IgD-negative memory B cell (primary cell): ENCODE results near the gene KRT79. TPM values are rescaled to one million over a fixed set of nuclear protein-coding genes. Genes with fewer than 3 reads are reported as not detected.

ENCODE experiments used
- H3K27ac Mint-ChIP-seq, 3 donors: one replicate each; pipeline ENCODE4 v1.8.0; 2020 to 2022; ENCODE audit warnings: mild to moderate bottlenecking in 3 of 3, mixed read lengths in 3 of 3, moderate library complexity in 1 of 3
- H3K27me3 Mint-ChIP-seq: one replicate; pipeline ENCODE4 v1.8.0; 2021; ENCODE audit warnings: mixed read lengths
- H3K36me3 Mint-ChIP-seq: one replicate; pipeline ENCODE4 v1.8.0; 2020; ENCODE audit warnings: mild to moderate bottlenecking, mixed read lengths
- H3K4me1 Mint-ChIP-seq, 3 donors: one replicate each; pipeline ENCODE4 v1.8.0; 2020 to 2022; ENCODE audit warnings: mixed read lengths in 3 of 3, mild to moderate bottlenecking in 1 of 3
- H3K4me3 Mint-ChIP-seq, 4 donors: one replicate each; pipeline ENCODE4 v1.8.0; 2020 to 2022; ENCODE audit warnings: mild to moderate bottlenecking in 4 of 4, mixed read lengths in 4 of 4, moderate library complexity in 3 of 4
- H3K9me3 Mint-ChIP-seq, 3 donors: one replicate each; pipeline ENCODE4 v1.8.0; 2020 to 2021; ENCODE audit warnings: mixed read lengths in 3 of 3, mild to moderate bottlenecking in 1 of 3
- polyA plus RNA-seq: library from polyadenylated mRNA; unstranded; fragments of 300-500 nt; fragmentation: Illumina TruSeq; gene quantifications from one replicate; pipeline ENCODE4 v1.2.3, GENCODE V29; 2021

Gene KRT79
- polyA plus RNA-seq, 1 donor from 2014 or later, result not detected

- H3K9me3 Mint-ChIP-seq, result no peaks in the 10 kb centered on the region
- H3K4me3 Mint-ChIP-seq, result no peak overlapping the region
- no peak overlapping the region for H3K27ac Mint-ChIP-seq
- H3K36me3 Mint-ChIP-seq, result peaks cover 7% of the 10 kb centered on the region
- H3K4me1 Mint-ChIP-seq, result peaks cover 0 to 2% (median 0%) of the 10 kb centered on the region in 3 donors
- peaks cover 11% of the 10 kb centered on the region for H3K27me3 Mint-ChIP-seq
Observed at GRCh38 chr12:52813203-52813819, 20.8 kb downstream of the KRT79 start.

GRCh38 chr12:52812749-52813148 lies 21.4 kb downstream of the KRT79 start:
- H3K4me1 Mint-ChIP-seq, result peaks cover 0 to 2% (median 0%) of the 10 kb centered on the region in 3 donors
- no peaks in the 10 kb centered on the region for H3K9me3 Mint-ChIP-seq
- H3K27me3 Mint-ChIP-seq, result peaks cover 8% of the 10 kb centered on the region
- H3K36me3 Mint-ChIP-seq, result peaks cover 7% of the 10 kb centered on the region
- no peak overlapping the region for H3K27ac Mint-ChIP-seq
- no peak overlapping the region for H3K4me3 Mint-ChIP-seq

DNA sequence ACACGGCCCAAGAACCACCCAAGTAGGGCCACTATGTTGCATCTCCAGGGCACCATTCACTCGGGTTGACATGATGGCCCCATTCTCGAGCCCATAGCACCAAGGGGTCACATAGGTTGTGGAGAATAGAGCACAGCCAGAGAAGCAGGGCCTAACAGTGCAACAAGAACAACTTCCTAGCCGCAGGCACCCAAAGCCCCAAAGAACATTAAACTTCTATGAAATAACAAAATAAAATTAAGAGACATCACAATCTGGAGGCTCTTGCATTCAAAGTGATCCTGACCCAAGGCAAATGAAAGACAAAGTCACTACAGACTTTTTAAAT lies 22.1 kb downstream of the KRT79 start:
- Mint-ChIP-seq H3K4me1 (peaks cover 0 to 2% (median 0%) of the 10 kb centered on the region in 3 donors), H3K27ac (no peak overlapping the region), H3K36me3 (peaks cover 7% of the 10 kb centered on the region), H3K9me3 (no peaks in the 10 kb centered on the region), H3K27me3 (peaks cover 3% of the 10 kb centered on the region), H3K4me3 (no peak overlapping the region)

DNA sequence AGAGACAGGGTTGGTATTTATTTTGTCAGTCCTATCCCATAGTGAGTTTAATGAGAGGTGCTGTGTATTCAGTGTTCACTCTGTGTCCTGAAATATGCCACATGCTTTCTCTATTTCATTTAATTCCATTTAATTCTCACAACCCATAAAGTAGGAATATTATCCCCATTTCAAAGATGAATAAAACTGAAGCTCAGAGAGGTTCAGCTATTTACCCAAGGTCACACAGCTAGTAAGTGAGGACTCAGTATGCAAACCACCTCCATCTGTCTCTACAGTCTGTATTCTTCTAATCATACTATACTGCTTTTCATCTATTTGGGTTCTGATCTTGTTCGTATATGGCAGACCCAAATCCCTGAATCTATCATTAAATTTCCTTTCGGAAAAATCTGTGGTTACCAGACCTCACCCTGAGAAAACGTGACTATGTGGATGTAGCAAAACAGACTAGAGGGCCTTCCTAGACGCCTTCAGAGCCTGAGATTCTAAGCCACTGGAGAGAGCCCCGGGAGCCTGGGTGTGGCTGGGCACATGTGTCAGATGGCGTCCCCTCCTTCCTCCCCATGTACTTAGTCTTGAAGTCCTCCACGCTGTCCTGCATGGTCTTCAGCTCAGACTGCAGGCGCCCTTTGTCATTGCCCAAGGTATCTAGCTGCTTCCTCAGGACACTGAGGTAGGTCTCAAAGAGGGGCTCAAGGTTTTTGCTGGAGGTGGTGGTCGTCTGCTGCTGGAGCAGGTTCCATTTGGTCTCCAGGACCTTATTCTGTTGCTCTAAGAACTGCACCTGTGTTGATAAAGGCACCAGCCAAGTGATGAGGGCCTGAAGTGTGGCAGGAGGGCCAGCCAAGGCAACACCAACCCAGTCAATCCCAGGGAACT lies 22.7 kb downstream of the KRT79 start:
- no peak overlapping the region for H3K4me3 Mint-ChIP-seq
- peaks cover 3% of the 10 kb centered on the region for H3K27me3 Mint-ChIP-seq
- no peak overlapping the region for H3K27ac Mint-ChIP-seq
- peaks cover 0 to 2% (median 0%) of the 10 kb centered on the region in 3 donors for H3K4me1 Mint-ChIP-seq
- H3K9me3 Mint-ChIP-seq, result no peaks in the 10 kb centered on the region
- H3K36me3 Mint-ChIP-seq, result peaks cover 7% of the 10 kb centered on the region

DNA sequence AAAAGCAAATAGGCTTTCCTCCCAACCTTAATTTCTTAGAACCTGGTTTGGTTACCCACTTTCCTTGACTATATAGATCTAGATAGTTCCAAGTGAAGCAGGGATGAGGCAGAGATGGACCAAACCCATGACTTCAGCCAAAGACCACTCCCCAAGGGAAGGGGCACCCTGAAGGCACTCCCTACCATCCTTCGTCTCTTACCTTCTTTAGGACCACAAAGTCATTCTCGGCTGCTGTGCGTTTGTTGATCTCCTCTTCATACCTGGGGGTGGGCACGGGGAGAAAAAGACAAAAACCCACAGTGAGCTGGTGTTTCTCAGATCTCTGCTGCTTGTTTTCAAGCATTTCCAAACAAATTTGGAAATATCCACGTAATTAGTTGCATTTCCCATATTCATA lies 23.6 kb downstream of the KRT79 start:
- no peaks in the 10 kb centered on the region for H3K9me3 Mint-ChIP-seq
- peaks cover 6% of the 10 kb centered on the region for H3K36me3 Mint-ChIP-seq
- H3K27ac Mint-ChIP-seq, result no peak overlapping the region
- H3K27me3 Mint-ChIP-seq, result peaks cover 3% of the 10 kb centered on the region
- no peak overlapping the region for H3K4me3 Mint-ChIP-seq
- H3K4me1 Mint-ChIP-seq, result peaks cover 0 to 2% (median 0%) of the 10 kb centered on the region in 3 donors

DNA sequence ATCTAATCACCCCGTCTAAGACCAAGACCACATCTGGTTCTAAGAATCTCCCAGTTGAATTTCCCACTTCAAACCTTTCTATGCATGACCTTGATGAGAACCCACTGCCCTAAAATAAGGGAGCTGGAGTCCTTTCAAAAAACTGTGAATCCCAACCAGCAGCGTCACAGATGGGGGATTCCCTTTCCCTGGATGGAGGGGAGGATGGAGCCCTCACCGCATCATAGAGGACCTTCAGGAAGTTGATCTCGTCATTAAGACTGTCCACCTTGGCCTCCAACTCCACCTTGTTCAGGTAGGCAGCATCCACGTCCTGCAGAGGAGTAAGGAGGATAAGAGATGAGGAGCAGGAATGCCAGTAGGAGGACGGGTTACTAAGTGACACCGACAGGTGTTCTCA lies 24.9 kb downstream of the KRT79 start:
- Mint-ChIP-seq H3K4me1 (peaks cover 0 to 2% (median 0%) of the 10 kb centered on the region in 3 donors), H3K27me3 (peaks cover 3% of the 10 kb centered on the region), H3K36me3 (peaks cover under 1% of the 10 kb centered on the region), H3K27ac (peak overlapping the region in 1 of 3 donors; percentile 88), H3K9me3 (no peaks in the 10 kb centered on the region), H3K4me3 (no peak overlapping the region)

DNA sequence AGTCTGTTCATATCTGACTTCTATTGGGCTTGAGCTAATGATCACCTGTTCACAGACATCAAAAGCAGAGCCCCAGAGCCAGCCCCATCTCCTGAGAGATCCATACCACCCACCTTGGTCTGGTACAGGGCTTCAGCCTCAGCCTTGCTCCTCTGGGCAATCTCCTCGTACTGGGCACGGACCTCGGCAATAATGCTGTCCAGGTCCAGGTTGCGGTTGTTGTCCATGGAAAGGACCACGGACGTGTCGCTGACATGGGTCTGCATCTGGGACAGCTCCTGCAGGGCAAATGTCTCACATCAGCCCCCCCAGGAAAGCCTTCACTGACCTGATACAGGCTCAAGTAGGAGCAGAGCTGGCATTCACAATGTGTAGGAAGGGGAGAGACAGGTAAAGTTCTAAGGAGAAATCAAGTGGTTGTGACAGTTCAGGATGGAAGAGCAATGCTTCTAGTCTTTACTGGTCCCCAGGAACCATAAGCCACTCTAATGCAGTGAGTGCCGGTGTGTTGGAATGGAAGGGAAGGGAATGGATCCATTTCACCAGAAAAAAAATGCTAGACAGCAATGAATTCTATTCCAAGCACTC lies 25.4 kb downstream of the KRT79 start:
- peaks cover 5% of the 10 kb centered on the region for H3K27me3 Mint-ChIP-seq
- peak overlapping the region in 1 of 3 donors; percentile 88 for H3K27ac Mint-ChIP-seq
- H3K4me3 Mint-ChIP-seq, result no peak overlapping the region
- H3K9me3 Mint-ChIP-seq, result no peaks in the 10 kb centered on the region
- H3K36me3 Mint-ChIP-seq, result no peaks in the 10 kb centered on the region
- peaks cover 0 to 2% (median 0%) of the 10 kb centered on the region in 3 donors for H3K4me1 Mint-ChIP-seq

- H3K4me3 Mint-ChIP-seq, result no peak overlapping the region
- peaks cover 6% of the 10 kb centered on the region for H3K27me3 Mint-ChIP-seq
- H3K4me1 Mint-ChIP-seq, result peaks cover 0 to 2% (median 0%) of the 10 kb centered on the region in 3 donors
- no peaks in the 10 kb centered on the region for H3K36me3 Mint-ChIP-seq
- no peaks in the 10 kb centered on the region for H3K9me3 Mint-ChIP-seq
- H3K27ac Mint-ChIP-seq, result no peak overlapping the region
Observed at GRCh38 chr12:52807544-52808470, 26.3 kb downstream of the KRT79 start.

DNA sequence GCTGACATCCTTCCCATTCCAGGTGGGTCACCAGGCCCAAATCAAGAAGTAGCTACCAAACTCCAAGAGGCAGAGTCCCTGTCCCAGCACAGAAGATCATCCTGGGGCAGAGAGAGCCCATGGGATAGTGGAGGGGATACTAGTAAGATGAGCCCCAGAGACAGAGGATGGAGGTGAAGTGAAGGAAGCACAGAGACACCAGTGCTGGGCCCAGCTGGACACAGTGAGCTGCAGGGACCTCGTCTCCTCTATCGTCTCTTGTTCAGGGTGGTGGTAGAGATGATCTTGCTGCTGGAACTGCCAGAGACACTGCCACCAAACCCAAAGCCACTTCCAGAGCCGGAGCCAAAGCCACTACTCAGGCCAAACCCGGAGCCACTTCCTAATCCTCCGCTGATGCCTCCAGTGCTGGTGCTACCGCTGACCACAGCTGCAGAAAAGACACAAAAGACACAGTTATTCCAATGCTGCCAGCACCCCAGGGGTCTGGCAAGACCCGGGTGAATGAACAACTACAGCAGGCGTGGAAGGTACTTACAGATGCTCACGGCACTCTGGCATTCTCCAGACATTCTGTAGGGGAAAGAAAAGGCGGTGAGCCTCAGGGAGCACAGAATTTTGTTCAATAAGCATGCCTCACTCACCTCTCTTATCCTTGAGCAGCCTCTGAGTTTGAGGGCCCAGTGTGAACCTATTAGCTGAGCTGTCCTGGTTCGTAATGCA lies 27.1 kb downstream of the KRT79 start:
- Mint-ChIP-seq H3K36me3 (no peaks in the 10 kb centered on the region), H3K4me3 (peak overlapping the region in 1 of 4 donors; percentile 51), H3K9me3 (no peaks in the 10 kb centered on the region)

DNA sequence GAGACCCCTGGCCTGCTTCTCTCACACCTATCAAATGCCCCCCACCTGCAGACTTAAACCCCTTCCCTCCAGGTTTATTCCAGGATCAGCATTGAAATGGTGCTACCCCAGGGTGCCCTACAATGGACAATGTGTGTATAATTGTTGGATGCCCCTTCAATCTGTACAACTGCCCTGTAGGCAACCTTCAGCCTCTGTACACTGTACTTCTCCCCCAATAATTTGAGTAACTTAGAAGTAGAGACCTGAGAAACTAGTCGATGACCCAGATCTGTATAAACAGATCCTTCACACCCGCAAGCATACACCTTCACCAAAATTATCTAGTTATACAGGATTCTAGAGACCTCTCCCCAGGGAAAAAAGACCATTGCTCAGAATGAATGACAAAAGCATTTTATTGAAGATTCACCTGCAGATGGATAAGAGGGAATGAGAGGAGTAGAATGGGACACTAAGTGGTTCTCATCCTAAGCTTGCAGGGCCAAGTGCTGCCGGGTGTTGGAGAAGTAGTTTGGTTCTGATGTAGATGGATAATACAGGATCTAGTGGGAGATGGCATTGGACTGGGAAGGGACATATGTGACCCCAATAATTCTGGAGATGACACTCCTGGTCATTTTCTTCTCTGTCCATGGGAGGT lies 27.8 kb downstream of the KRT79 start:
- peaks cover 6% of the 10 kb centered on the region for H3K27me3 Mint-ChIP-seq
- H3K4me1 Mint-ChIP-seq, result peaks cover 0 to 2% (median 0%) of the 10 kb centered on the region in 3 donors
- peak overlapping the region in 1 of 4 donors; percentile 51 for H3K4me3 Mint-ChIP-seq
- H3K9me3 Mint-ChIP-seq, result no peaks in the 10 kb centered on the region
- no peaks in the 10 kb centered on the region for H3K36me3 Mint-ChIP-seq
- H3K27ac Mint-ChIP-seq, result no peak overlapping the region

More for the DNA sequence above, 27.1 kb downstream of the KRT79 start:
- H3K27ac Mint-ChIP-seq, result no peak overlapping the region
- H3K4me1 Mint-ChIP-seq, result peaks cover 0 to 2% (median 0%) of the 10 kb centered on the region in 3 donors
- peaks cover 6% of the 10 kb centered on the region for H3K27me3 Mint-ChIP-seq

GRCh38 chr12:52805739-52806138 lies 28.4 kb downstream of the KRT79 start:
- H3K4me1 Mint-ChIP-seq, result peaks cover 0 to 2% (median 0%) of the 10 kb centered on the region in 3 donors
- peaks cover 6% of the 10 kb centered on the region for H3K27me3 Mint-ChIP-seq
- H3K27ac Mint-ChIP-seq, result no peak overlapping the region

GRCh38 chr12:52805000-52805399 lies 29.1 kb downstream of the KRT79 start:
- H3K4me3 Mint-ChIP-seq, result no peak overlapping the region
- no peak overlapping the region for H3K27ac Mint-ChIP-seq
- no peaks in the 10 kb centered on the region for H3K9me3 Mint-ChIP-seq
- H3K4me1 Mint-ChIP-seq, result peaks cover 0 to 2% (median 0%) of the 10 kb centered on the region in 3 donors
- peaks cover 6% of the 10 kb centered on the region for H3K27me3 Mint-ChIP-seq
- H3K36me3 Mint-ChIP-seq, result no peaks in the 10 kb centered on the region

More at GRCh38 chr12:52805739-52806138, 28.4 kb downstream of the KRT79 start:
- no peaks in the 10 kb centered on the region for H3K36me3 Mint-ChIP-seq
- no peaks in the 10 kb centered on the region for H3K9me3 Mint-ChIP-seq
- no peak overlapping the region for H3K4me3 Mint-ChIP-seq

DNA sequence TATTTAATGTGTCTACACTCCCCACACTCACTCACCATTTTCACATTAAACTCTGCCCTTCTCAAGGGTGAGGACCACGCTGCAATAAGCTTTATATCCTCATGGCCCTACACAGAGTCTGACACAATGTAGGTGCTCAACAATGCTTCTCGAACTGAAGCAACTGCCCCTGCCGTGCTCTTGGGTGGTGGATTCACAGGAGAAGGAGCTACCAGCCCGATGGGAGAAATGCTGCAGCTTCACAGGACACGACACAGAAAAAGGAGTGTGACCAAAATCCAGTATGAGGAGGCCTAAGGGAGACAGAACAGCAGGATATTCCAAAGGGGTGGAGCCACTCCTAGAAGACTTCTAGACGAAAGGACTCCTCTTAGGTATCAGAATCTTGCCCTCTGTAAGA lies 31.7 kb downstream of the KRT79 start:
- Mint-ChIP-seq H3K27ac (peak overlapping the region in 1 of 3 donors; percentile 24), H3K4me1 (no peaks in the 10 kb centered on the region), H3K4me3 (no peak overlapping the region), H3K9me3 (no peaks in the 10 kb centered on the region), H3K36me3 (no peaks in the 10 kb centered on the region), H3K27me3 (peaks cover 3% of the 10 kb centered on the region)
